Mucosa of rectum (tissue), 2 donors: ENCODE measurements around the gene KRTAP4-5.
"Not testable (repeated sequence)": the region's sequence is repeated elsewhere in the genome, so short reads cannot be mapped to it uniquely, and the experiment has no call there.

Experiments used
- H3K27ac ChIP-seq, 2 donors: one replicate each; pipeline ENCODE4 v1.7.0; 2013; ENCODE audit warnings: inconsistent platforms in 2 of 2, low read depth in 2 of 2, low read length in 2 of 2
- H3K27me3 ChIP-seq, 2 donors: one replicate each; pipeline ENCODE4 v1.7.0; 2013; ENCODE audit warnings: low read length in 2 of 2; ENCODE audit not compliant: control insufficient read depth in 2 of 2, insufficient read depth in 2 of 2
- H3K36me3 ChIP-seq, 2 donors: one replicate each; pipeline ENCODE4 v1.7.0; 2013; ENCODE audit warnings: low read length in 2 of 2; ENCODE audit not compliant: control insufficient read depth in 2 of 2, insufficient read depth in 2 of 2
- H3K4me1 ChIP-seq, 2 donors: one replicate each; pipeline ENCODE4 v1.7.0; 2013; ENCODE audit warnings: low read length in 2 of 2, mild to moderate bottlenecking in 1 of 2; ENCODE audit not compliant: control insufficient read depth in 2 of 2, insufficient read depth in 2 of 2
- H3K4me3 ChIP-seq, 2 donors: one replicate each; pipeline ENCODE4 v1.7.0; 2013; ENCODE audit warnings: low read length in 2 of 2
- H3K9ac ChIP-seq, 2 donors: one replicate each; pipeline ENCODE4 v1.7.0; 2013; ENCODE audit warnings: low read length in 2 of 2, low read depth in 1 of 2, mild to moderate bottlenecking in 1 of 2
- H3K9me3 ChIP-seq, 2 donors: one replicate each; pipeline ENCODE4 v1.7.0; 2013; ENCODE audit warnings: low read length in 2 of 2; ENCODE audit not compliant: control insufficient read depth in 2 of 2
- donor health status: healthy.
- donor health status: Normal muscosa, but diverticular disease.

Gene KRTAP4-5

DNA sequence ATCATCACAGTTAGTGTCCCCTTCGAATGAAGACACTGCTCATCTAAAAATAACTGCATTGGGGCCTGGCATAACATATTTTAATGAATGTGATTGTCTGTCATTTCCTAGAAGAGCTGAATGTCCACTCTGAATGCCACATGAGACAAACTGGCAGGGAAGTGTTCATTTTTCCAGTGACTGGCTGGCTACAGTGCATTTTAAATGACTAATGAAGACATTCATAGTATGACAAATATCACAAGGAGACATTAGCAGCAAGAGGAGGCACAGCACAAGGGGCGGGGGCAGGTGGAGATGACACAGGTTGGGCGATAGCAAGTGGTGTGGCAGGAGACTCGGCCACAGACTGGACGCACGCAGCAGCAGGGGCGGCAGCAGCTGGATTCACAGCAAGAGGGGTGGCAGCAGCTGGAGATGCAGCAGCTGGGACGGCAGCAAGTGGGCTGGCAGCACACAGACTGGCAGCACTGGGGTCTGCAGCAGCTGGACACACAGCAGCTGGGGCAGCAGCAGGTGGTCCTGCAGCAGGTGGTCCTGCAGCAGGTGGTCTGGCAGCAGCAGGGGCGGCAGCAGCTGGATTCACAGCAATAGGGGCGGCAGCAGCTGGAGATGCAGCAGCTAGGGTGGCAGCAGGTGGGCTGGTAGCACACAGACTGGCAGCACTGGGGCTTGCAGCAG is 514 bp downstream of the KRTAP4-5 start:
- H3K4me3 ChIP-seq, H3K36me3 ChIP-seq, H3K9me3 ChIP-seq, H3K4me1 ChIP-seq, H3K27ac ChIP-seq, H3K27me3 ChIP-seq, H3K9ac ChIP-seq: not testable (repeated sequence)

DNA sequence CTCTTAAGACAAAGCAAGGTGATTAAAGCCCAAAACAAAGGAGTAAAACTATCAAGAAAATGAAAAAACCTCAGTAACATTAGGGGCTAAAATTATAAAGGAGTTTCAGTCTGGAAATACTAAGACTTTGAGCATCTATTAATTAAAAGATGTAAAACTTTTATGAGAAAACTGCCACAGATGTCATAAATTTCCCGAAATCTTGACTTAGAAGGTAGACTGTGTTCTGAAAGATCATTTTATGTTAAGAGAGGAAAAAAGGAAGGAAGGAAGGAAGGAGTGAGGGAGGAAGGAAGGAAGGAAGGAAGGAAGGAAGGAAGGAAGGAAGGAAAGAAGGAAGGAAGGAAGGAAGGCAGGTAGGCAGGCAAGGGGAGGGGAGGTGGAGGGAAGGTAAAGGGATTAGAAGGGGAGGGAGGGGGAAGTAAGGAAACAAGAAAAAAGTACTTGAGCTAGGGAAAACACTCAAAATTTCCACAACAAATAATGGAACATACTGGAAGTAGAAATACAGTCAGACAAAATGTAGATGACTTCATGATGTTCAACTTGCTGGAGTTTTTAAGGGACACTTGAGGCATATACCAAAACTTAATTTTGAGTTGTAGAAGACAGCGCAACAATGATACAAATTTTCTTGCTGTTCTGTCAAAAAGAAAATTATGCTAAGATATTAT is 2.0 kb downstream of the KRTAP4-5 start:
- H3K9ac ChIP-seq, result no peak overlapping the region
- no peak overlapping the region for H3K4me3 ChIP-seq
- no peaks in the 10 kb centered on the region for H3K4me1 ChIP-seq
- H3K27ac ChIP-seq, result no peak overlapping the region
- peaks cover 0 to 3% of the 10 kb centered on the region in 2 donors for H3K27me3 ChIP-seq
- H3K9me3 ChIP-seq, result no peaks in the 10 kb centered on the region
- H3K36me3 ChIP-seq, result no peaks in the 10 kb centered on the region

DNA sequence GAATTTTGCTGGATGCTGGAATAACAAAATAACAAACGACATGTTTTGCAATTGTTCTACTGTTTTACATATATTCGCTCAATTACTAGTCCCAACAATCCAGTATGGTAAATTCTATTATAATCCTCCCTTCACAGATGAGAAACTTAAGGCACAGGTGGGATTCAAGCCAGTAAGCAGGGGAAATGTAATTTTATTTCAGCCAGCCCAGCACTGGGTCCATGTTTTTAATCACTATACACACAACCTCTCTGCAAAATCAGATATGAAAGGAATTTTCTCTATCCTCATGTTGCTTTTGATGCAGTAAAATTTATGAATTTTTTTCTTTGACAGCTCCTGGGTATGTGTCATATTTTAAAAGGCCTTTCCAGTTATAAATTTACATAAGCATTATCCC is 4.4 kb downstream of the KRTAP4-5 start:
- Histone ChIP-seq H3K27me3 (no peaks in the 10 kb centered on the region), H3K4me3 (no peak overlapping the region), H3K4me1 (no peaks in the 10 kb centered on the region), H3K36me3 (no peaks in the 10 kb centered on the region), H3K27ac (no peak overlapping the region), H3K9me3 (no peaks in the 10 kb centered on the region), H3K9ac (no peak overlapping the region)

DNA sequence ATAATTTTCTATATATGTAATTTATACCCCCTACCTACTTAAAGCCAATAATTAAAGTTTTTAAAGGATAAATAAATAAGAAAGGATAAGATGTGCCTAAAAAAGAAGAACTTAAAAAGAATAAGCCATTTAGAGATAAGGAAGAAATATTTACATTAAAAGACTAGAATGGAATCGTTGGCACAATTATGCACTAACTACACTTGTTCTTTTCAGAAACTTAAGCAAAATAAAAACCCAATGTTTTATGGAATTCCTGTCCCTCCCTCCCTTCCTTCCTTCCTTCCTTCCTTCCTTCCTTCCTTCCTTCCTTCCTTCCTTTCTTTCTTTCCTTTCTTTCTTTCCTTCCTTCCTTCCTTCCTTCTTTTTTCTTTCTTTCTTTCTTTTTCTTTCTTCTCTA is 4.8 kb downstream of the KRTAP4-5 start:
- Histone ChIP-seq H3K27ac (no peak overlapping the region), H3K27me3 (no peaks in the 10 kb centered on the region), H3K9me3 (no peaks in the 10 kb centered on the region), H3K4me1 (no peaks in the 10 kb centered on the region), H3K9ac (no peak overlapping the region), H3K4me3 (no peak overlapping the region), H3K36me3 (no peaks in the 10 kb centered on the region)

DNA sequence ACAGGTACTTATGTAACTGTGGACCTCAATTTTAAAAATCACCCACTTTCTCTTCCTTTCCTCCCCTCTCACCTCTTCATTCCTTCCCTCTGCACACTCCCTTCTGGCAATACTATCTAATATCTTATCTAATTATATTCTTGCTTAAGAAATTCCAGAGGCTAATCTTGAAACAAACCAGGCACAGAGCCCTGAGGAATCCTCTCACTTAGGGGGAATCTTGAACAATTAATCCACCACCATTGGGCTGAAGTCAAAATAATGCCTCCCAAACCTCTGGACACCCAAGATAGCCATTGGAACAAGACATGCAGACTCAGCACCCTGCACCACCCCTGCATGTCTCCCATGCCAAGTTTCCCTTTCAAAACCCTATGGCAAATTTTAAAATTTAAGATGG is 8.3 kb downstream of the KRTAP4-5 start:
- Histone ChIP-seq H3K36me3 (no peaks in the 10 kb centered on the region), H3K27ac (no peak overlapping the region), H3K9me3 (no peaks in the 10 kb centered on the region), H3K4me1 (no peaks in the 10 kb centered on the region), H3K4me3 (no peak overlapping the region), H3K27me3 (no peaks in the 10 kb centered on the region), H3K9ac (no peak overlapping the region)

DNA sequence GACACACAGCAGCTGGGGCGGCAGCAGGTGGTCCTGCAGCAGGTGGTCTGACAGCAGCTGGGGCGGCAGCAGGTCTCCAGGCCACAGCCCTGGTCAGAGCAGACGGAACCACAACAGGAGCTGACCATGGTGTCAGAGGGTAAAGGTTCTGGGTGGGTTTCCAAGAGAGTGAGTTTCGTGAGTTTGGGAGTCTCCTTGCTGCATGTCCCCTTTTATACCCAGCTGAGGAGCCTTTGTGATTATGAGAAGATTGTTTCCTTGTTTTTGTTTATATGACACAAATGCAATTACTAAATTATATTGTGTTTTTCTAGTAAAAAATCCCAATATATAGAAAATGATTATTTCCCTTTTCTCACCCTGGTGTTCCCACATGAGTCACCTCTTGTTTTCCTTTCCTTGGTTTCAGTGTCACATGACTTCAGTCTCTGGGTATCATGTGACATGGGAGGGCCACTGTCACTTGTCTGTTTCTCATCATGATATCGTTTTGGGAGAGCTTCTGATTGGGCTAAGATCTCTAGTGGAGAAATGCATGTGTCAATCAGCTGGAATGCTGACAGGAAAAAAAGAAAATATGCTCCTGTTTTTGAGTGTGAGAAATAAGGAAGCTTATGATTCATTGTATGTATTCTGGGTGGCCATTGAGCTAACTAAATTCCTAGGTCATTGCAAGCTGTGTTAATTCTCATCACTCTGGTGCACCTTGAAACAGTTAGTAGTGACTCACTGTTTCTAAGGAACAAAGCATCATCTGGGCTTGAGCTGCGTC is 9.1 kb downstream of the KRTAP4-5 start, which contains the start of gene KRTAP4-6:
Gene KRTAP4-6 (minus strand): TSS at position 185 of the 772 bp plus-strand sequence. CDS start 57 bp downstream, at position 128.
- Histone ChIP-seq H3K9me3 (no peaks in the 10 kb centered on the region), H3K27ac (no peak within 1 kb of the TSS), H3K27me3 (no peaks in the 10 kb centered on the region), H3K4me1 (no peaks in the 10 kb centered on the region), H3K9ac (no peak within 1 kb of the TSS), H3K36me3 (no peaks in the 10 kb centered on the region), H3K4me3 (no peak within 1 kb of the TSS)

DNA sequence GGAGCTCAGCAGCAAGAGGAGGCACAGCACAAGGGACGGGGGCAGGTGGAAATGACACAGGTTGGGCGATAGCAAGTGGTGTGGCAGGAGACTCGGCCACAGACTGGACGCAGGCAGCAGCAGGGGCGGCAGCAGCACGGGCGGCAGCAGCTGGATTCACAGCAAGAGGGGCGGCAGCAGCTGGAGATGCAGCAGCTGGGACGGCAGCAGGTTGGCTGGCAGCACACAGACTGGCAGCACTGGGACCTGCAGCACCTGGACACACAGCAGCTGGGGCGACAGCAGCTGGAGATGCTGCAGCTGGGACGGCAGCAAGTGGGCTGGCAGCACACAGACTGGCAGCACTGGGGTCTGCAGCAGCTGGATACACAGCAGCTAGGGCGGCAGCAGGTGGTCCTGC is 9.8 kb downstream of the KRTAP4-5 start:
- H3K27me3 ChIP-seq, H3K4me3 ChIP-seq, H3K27ac ChIP-seq, H3K4me1 ChIP-seq, H3K36me3 ChIP-seq, H3K9ac ChIP-seq, H3K9me3 ChIP-seq: not testable (repeated sequence)

DNA sequence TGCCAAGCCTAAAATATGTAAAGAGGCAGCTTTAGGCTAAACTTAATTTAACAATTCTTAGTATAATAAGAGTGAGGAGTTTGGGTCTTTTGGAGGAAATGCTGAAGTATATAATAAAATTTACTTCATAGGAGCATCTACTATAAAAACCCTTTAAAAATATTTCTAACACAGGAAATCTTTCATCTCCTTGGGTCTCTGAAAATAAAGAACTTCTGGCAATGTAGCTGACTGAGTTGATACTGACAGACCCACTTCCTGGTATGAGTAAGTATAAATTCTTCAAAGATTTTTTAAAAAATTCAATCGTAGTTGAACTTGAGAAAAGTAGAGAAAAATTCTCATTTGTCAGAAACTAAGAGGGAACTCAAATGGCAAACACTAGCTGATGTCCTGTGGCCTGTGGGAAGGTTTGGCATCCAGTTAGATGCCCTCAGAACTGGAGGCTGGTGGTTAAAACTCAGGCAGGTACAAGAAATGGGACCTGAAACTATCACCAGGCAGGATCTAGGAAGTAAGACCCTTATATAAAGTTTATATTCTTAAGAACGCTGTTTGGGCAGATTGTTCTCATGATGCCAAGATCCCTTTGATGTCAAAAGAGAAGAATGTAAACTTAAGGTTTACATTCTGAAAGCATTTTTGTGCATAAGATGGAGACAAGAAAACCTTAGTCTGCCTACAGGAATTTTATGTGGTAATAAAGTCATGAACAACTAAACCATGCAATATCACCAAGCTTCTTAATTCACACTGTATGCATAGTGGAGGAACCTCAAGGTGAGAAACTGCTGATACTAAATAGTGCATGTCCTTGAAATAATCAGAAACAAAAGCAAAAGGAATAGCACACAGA is 15.5 kb downstream of the KRTAP4-5 start:
- H3K9ac ChIP-seq, result no peak overlapping the region
- no peaks in the 10 kb centered on the region for H3K27me3 ChIP-seq
- H3K4me3 ChIP-seq, result no peak overlapping the region
- no peaks in the 10 kb centered on the region for H3K4me1 ChIP-seq
- H3K36me3 ChIP-seq, result no peaks in the 10 kb centered on the region
- H3K9me3 ChIP-seq, result no peaks in the 10 kb centered on the region
- H3K27ac ChIP-seq, result no peak overlapping the region

DNA sequence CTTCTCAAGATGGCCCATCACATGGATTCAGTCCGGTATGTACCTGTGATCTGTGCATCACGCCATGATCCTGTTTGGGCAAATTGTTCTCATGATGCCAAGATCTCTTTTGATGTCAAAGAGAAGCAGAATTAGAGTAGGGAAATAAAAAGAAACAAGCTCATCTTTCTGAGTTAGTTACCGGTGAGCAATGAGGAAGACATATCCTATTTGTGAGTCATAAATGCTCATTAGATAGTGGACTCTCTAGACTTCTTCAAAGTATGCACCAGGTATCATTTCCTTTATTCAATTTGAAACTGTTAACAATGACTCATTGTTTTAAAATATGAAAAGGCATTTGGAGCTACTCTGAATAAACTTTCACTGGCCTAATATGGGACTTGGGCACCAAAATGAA is 17.6 kb downstream of the KRTAP4-5 start:
- H3K27me3 ChIP-seq, result no peaks in the 10 kb centered on the region
- no peaks in the 10 kb centered on the region for H3K9me3 ChIP-seq
- no peak overlapping the region for H3K9ac ChIP-seq
- H3K4me3 ChIP-seq, result no peak overlapping the region
- H3K36me3 ChIP-seq, result no peaks in the 10 kb centered on the region
- no peaks in the 10 kb centered on the region for H3K4me1 ChIP-seq
- H3K27ac ChIP-seq, result no peak overlapping the region
